Measurements from ENCODE around the gene VCX2.
"Not testable (repeated sequence)": the region's sequence is repeated elsewhere in the genome, so short reads cannot be mapped to it uniquely, and the experiment has no call there.

VCX2 gene

DNA sequence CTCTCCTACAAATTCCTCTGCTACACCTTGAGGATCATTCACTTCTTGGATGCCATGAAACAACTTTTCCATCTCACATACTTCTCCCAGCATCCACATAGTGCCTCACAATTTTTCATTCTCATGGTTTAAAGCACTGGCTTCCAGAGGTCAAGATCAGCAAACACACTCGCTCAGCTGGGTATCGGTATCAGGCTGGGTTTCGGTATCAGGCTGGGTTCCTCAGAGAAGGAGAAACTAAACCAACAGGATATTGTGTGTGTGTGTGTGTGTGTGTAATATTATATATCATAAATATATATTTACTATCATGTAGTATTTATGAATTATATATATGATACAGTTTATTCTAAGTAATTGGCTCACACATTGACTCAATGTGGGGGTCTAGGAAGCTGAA lies at the start of gene VCX2:
VCX2 (minus strand) TSS at position 99 of the 400 bp plus-strand sequence. CDS start 624 bp downstream, outside the sequence.
- DNase-seq, result not testable (repeated sequence)

DNA sequence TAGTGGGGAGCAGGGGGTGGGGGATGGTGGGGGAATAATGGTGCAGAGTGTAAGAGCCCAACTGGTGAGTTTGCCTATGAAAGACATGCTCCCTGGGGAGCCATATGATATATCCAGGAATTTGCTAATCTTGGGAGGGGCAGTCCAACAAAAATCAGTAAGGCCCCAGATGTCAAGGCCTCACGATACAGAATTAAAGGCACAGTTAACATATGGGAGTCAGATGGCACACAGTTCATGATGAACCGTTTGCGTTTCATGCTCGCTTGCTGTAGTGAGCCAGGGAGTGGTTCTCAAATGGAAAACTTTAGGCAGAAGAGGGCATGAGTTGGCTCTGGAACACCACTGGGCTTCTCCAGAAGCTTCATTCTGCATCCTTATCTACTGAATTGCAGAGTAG lies 33.9 kb upstream of the VCX2 start:
- no peak for DNase-seq

DNA sequence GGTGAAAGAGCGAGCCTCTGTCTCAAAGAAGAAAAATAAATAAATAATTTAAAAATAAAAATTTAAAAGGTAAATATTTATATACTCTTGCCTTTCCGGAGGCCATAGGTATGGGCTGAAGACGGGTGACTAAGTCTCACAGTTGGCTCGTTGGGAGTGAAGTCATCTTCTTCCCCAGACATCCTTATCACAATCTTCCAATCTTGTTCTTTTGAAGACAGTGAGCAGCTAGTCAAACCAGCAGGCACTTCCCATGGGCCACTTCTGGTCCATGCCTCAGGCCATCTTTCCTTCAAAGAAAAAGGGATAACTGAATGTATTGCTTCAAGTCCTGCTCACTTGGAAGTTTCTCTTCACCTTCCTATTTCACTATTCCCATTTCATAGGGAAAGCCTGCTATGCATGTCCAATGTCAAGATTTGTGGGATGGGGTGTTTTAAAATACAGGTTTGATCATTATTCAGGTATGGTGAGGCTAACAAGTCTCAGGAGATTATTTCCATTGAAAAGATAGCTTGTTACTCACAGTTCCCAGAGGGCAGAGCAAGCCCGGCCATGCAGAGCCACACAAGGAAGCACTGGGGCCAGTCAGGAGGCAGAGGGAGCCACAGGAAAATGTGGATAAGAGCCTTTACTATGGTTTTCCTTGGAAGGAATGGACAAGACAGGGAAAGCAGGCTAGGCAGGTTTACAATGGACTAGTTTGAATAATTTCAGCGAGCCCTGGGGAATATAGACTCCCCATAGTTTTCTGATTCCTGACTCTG lies 33.3 kb upstream of the VCX2 start:
- DNase-seq, result no peak

DNA sequence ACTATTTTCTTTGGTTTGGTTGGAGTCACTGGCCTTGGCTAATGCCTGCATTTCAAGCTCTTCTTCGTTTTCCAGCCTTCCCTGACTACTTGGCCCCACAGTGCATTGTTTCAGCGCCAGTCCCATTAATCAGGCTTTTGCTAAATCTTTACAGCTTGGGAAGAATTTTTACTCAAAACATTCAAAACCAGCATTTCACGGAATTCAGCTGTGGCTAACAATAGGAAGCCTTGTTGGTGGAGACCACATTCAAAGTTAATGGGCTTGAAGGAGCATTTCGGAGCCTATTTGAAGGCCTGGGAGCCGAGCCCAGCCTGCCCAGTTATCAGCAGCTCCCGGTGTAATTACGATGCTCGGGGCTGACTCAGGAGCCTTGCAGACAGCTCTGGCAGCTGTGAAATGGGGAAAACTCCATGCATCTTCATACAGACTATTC lies 30.8 kb upstream of the VCX2 start:
- no peak for DNase-seq

DNA sequence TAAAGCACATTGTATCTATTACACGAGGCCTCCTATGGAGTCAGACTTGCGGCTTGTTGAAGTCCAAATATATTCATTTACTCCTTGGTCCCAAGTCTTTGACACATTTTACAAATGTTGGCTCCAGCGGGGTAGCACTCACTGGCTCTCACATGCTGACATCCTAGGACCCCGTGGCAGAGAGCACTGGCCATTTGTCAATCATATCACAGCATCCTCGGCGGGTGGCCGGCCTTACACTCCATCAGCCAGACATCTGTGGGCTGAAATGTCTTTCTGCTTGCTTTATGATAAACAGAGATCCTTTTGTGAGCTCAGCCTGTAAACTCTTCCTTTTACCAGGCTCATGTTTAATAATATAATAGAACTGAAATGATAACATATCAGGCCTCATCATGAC lies 25.7 kb upstream of the VCX2 start:
- DNase-seq, result no peak

DNA sequence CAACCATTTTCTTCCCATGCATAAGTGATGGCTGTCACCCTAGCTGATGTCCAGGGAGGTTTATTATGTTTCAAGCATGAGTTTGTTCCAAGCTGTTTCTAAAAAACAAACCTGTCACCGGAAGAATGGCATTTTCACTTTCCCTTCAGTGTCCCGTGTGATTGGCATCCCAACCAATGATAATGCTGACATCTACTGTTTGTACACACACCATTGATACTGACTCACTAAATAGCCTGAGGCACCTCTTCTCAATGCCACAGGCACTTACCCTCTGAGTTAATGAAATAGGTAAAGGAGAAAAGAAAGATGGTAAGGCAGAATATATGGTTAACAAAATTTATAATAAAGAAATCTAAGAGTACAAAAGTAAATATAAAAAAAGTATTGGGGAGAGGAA lies 23.1 kb upstream of the VCX2 start:
- DNase-seq, result no peak

DNA sequence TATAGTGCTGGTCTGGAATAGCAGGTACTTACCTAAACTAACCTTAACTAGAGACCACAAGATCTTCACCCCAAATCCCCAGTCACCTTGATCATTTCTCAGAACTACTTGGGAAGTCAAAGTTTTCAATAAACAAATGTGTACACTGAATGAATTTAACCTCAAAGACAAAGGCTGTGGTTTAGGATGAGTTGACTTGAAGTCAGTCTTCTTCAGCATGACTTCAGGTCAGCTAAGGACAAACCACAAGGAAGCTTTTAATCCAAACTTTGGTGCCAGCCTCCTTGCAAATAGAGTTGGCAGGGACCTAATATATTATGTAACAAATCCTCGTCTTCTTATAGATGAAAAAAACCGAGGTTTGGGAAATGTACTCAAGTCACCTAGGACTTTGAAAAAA lies 21.2 kb upstream of the VCX2 start:
- no peak for DNase-seq

DNA sequence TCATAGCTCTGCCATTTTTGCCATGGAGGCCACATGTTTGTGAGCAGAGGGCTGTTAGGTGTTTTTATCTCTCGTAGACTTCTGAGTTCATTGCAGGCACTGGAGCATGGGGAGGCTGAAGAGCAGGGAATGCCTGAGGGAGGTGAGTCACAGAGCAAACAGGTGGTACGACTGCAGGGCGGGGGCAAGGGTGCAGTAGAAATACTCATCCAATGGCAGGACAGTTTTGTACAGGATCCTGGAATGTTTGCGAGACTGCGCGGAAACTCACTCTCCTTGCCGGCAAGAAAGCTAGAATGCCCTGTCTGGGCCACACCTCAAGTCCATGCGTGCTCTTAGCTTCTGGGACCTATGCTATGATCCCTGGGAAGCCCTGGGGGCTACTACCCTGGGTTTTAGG lies 20.0 kb upstream of the VCX2 start:
- DNase-seq, result no peak

DNA sequence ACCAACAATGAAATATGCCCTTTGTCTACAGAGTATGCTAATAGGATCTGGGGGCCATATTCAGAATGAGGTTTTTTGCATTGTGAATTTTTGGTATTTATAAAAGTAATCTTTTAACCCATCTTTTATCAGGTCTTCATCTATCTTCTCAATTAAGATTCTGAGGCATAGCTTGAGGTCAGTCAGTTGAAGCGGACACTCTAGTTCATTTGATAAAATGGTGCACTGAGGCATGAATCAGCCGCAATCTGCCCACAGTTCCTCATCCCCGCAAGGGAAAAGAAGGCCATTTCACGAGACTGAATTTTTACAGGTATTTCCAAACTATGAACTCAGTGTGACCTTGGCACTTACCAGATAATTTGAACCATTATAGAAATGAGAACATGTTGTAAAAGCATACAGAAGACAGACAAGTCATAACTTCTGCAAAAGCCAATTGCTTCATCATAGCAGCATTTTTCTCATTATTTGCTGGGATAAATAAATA lies 19.3 kb upstream of the VCX2 start:
- DNase-seq, result no peak

DNA sequence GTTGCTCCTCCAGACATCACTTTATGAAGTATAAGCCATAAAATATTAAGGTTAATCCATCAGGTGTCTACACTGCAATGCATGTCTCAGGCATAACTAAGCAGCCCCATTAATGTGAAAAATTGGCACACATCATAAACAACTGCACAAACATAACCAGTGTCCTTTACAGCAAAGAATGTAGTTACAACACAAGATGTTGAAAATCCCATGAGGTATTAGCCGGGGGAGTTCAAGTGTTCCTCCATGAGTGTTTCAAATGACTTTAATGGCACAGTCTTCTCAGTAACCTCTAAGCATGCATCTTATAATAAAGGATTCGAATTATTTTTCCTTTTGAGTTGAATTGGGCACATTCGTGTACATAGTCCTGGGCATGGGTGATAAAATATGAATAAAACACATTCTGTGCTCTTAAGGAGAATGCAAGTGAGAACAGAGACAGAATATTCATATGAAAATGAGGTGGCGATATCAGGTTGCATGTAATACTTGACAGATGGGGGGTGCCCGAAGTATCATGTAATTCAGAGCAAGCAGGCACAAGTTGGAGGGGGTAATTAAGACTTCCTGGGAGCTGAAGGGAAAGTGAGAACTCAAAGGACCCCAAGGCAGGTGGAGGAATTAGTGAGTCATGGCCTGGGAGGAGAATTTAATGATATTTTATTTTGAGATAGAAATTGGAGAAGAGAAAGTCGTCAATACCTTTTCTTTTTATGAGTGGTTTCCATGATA lies 18.2 kb upstream of the VCX2 start:
- no peak for DNase-seq

DNA sequence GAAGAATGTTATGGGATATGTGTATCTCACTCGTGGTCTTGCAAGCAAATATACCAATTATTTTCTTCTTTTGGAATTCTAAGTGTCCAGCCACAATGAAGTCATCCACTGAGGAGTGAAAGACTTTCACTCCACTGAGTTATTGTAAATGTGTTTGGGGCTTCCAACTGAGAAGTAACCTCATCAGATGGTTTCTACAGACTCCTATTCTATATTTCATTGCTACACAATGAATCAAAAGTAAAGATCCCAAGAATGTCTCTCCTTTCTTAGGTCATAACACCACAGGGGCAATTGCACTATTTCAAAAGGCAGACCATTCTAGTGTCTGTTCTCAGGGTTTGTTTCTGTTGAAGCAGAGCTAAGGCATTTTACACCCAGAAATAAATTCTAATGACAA lies 12.3 kb upstream of the VCX2 start:
- DNase-seq, result no peak

DNA sequence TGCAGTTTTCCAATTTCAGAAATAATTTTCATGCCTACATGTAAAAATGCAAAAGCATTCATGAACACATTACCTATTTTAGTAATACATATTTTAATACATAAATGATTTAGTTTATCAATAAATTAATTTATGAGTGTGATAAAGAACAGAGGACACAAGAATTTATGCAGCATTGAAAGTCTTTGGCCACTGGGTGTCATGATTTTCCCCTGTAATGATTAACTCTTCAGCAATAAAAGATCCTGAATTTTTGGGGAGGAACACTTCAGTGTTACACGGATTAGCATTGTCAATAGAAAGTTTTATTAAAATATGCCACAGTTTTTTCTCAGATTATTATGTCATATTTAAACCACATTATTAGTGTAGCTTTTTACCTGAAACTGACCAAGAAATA lies 8.6 kb upstream of the VCX2 start:
- DNase-seq, result no peak

DNA sequence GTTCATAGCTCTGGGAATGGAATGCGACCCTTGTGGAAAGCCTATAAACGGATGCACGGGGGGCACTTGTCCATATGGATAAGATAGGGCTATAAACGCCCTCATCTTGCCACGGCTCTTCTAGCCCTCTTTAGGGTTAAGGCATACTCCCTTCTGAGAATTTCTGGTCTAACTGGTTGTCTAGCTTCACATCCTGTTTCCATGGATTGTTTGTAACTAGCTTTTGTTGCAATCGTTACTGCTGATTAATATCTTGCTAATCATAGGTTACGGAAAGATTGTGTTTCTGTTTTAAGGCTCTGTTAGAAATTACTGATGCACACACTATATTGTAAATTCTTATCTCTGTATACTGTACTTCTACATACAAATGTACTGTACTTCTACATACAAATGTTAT lies 17.1 kb downstream of the VCX2 start:
- DNase-seq, result not testable (repeated sequence)

DNA sequence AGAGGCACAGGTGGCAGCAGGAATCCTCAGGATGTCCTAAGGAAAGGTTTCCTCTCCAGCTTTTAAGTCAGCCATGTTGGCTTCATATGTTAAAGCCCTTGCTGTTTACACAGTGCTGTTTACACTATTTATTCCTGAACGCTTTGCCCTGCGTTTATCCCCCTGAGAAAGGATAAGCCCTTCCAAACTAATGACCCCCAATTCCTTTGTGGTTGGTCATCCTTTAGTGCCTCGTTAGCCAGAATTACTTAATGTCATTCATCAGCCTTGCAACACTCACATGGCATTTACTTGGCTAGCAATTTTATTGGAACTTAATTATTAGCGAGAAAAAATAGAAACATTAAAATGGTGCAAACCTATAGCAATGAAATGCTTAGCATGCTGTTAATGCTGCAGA lies 23.8 kb downstream of the VCX2 start:
- DNase-seq, result no peak

DNA sequence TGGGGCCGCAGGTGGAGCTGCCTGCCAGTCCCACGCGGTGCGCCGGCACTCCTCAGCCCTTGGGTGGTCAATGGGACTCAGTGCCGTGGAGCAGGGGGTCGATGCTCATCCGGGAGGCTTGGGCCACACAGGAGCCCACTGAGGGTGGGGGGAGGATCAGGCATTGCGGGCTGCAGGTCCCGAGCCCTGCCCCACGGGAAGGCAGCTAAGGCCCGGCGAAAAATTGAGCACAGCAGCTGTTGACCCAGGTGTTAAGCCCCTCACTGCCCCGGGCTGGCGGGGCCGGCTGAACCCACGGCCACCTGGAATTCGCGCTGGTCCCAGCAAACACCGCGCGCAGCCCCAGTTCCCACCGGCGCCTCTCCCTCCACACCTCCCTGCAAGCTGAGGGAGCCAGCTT lies 26.1 kb downstream of the VCX2 start:
- no peak for DNase-seq

DNA sequence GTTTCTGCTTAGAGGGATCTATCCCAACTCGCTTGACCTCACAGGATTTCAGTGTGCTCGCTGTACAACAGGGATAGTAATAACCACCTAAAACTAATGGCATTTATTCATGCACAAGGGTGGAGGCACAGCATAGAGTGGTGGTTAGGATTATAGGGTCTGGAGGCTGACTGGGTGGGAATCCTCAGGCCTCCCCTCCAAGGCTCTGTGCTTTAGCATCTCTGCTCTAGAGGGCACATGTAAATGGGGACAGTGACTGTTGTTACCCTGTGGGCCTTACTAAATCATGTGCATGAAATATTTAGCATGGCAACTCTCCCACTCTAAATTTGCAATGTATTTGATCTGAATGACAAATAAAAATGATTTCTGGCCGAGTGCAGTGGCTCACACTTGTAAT lies 29.2 kb downstream of the VCX2 start:
- DNase-seq, result no peak

DNA sequence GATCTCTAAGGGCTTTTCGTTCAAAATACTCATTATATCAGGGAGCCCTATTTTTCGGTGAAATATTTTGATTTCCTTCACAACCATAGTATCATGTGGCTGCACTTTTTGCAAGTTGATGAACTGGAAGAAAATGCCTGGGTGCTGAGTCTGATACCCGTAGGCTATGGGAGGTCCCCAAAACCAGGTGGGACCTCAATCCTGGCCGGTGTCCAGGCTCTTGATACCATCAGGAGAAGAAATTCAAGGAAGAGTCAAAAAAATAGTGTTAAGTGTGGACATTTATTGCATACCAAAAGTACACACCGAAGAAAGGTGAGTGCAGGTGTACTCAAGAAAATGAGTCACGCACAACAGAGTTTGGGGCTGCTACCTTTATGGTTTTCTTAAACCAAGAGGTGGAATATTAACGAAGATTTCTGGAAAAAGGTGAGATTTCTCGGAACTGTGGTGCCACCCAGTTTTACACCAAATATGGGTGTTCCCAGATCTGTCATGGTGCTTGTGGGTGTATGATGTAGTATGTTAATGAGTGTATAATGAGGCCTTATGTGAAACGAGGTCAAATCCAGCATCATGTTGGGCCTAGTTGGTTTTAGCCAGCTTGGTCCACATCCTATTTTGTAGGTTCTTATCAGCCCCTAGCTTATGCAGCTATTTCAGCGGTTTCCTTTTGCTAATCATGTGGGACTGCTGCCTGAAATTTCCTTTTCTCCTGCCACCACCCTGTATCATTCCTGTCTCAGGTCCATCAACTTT lies 29.9 kb downstream of the VCX2 start:
- no peak for DNase-seq

DNA sequence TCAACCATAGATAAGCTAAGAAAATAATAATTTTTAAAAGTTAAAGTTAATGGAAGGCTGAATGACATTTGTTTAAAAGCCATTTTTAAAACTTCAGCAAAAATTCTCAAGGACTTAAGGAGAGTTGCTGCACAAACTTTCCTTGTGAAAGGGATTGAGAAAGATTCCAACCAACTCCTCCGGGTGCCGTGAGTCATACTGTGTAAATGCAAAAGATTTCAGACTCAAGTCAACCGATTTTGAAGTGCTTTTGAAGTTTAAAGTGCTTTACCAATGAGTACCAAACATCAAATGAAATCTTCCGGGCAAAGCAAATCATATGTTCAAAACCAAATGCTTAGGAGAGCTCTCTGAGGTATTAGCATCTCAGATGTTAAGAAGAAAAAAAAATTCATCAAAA lies 31.4 kb downstream of the VCX2 start:
- DNase-seq, result no peak

DNA sequence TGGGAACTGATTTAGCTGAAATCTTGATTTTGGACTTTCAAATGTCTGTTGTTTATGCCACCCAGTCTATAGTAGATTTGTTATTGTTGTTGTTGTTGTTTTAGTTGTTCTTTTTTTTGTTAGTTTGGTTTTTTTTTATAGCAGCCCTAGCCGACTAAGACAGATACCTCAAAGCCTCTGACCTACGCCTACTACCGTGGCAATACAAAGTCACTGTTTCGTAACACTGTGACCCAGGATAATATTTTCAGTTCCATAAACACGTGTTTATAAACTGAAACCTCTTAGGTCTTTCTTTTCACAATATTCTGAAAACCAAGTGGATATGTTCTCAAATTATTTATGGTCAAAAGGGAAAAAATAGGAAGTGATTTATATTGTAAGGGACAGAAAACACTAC lies 32.8 kb downstream of the VCX2 start:
- DNase-seq, result no peak

DNA sequence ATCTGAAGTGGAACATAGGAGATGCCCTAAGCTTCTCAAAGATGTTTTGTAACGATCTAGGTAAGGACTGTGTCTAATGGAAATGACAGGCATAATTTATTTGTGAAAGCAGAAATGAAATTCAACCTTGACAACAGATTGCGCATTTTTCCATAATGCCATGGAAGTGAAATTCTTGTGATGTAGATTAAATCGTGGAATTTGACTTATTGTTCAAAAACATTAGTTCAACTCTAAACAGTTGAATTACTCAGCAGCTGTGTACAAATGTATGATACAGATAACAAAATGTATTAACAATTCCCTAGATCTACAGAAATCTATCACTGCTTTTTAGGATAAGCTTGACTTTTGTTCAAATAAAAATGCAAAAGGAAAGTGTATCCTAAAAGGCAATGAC lies 44.4 kb downstream of the VCX2 start:
- DNase-seq, result no peak

DNA sequence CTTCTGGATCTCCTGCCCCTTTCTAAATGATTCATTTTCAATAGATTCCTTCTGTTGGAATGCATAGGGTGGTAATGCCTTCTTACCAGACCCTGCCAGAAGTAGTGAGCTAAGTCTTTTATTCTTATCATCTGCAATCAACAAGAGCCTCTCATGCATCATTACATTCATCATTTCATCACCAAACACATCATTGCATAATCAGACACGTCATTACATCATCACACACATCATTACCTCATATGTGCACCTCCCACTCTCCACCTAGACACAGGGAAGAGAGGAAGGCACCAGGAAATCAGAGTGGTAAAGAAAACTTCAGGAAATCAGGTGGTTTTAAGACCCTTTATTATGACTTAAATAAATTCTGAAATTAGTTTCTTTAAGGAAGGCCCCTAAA lies 45.0 kb downstream of the VCX2 start:
- no peak for DNase-seq

DNA sequence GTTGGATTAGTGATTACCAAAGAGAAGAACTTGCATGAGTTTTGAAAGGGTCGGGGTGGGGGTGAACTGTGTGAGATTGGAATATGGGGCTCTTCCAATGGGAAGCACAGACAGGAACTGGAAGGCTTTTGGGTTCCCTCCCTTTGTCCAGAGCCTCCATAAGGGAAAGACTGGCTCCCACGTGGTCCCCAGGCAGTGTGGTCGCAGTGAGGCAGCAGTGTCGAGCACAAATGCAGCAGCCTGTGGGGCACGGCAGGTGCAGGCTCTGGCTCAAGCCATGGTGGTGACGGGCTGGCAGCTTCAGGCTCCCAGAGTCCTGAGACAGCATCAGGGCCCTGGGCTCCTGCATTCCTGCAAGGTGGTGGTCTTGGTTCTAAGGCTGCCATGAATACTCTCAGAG lies 45.5 kb downstream of the VCX2 start:
- no peak for DNase-seq

DNA sequence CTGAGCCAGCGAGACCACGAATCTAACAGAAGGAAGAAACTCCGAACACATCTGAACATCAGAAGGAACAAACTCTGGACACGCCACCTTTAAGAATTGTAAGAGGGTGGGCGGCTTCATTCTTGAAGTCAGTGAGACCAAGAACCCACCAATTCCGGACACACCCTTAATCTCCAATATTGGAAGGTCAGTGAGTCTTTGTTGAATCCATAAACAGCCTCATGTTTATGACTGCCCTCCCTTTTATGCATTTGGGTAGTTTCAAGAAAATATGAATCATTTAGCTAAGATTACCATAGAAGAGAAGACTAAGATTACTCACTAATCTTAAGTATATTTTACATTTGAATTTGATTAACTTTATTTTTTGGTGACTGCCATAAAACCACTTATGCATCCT lies 48.5 kb downstream of the VCX2 start:
- DNase-seq, result no peak

DNA sequence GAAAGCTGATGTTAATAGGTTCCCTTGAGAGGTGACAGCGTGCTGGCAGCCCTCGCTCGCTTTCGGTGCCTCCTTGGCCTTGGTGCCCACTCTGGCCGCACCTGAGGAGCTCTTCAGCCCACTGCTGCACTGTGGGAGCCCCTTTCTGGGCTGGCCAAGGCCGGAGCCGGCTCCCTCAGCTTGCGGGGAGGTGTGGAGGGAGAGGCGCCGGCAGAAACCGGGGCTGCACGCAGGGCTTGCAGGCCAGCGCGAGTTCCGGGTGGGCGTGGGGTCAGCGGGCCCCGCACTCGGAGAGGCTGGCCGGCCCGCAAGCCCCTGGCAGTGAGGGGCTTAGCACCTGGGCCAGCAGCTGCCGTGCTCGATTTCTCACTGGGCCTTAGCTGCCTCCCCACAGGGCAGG lies 49.7 kb downstream of the VCX2 start:
- DNase-seq, result not testable (repeated sequence)
